Prostate gland (tissue), 2 donors: ENCODE measurements around the gene GPSM1. TPM values are rescaled to one million over a fixed set of nuclear protein-coding genes. Genes with fewer than 3 reads are reported as not detected.

Experiments
- DNase-seq: peaks from one replicate; pipeline ENCODE4 v3.0.0-alpha.2; 2019; ENCODE audit warnings: low spot score
- H3K27ac ChIP-seq, 2 donors: fragments of 200-600 bp; sonication (generic); 2 replicates each; pipeline ENCODE4 v1.5.1; 2017 to 2019
- H3K27me3 ChIP-seq: fragments of 200-600 bp; sonication (generic); replicated peaks from 2 replicates; pipeline ENCODE4 v1.5.1; 2019; ENCODE audit not compliant: insufficient read depth
- H3K36me3 ChIP-seq, 2 donors: fragments of 200-600 bp; sonication (generic); 1 replicate in 1 of 2; 2 replicates in 1 of 2; pipeline versions ENCODE4 v1.5.1 to v1.8.1; 2017 to 2019
- H3K4me1 ChIP-seq: fragments of 200-600 bp; sonication (generic); replicated peaks from 2 replicates; pipeline ENCODE4 v1.5.1; 2019
- H3K4me3 ChIP-seq, 2 donors: fragments of 200-600 bp; sonication (generic); 2 replicates each; pipeline ENCODE4 v1.5.1; 2017 to 2019
- H3K9me3 ChIP-seq: fragments of 200-600 bp; sonication (generic); 2 replicates; pipeline ENCODE4 v1.5.1; 2017
- CTCF ChIP-seq, 4 experiments: fragments of 200-600 bp in 2 of 4; fragments of 450-650 bp in 2 of 4; sonication (generic) in 2 of 4; IDR thresholded peaks; 1 replicate in 3 of 4; 2 replicates in 1 of 4; pipeline ENCODE4 v1.5.1; 2016 to 2019; ENCODE audit warnings: antibody characterized with exemption in 4 of 4, mild to moderate bottlenecking in 2 of 4, moderate library complexity in 2 of 4
- POLR2A ChIP-seq: fragments of 450-650 bp; IDR thresholded peaks from one replicate; pipeline ENCODE4 v1.6.1; 2016; ENCODE audit warnings: antibody characterized with exemption, mild to moderate bottlenecking
- POLR2AphosphoS5 ChIP-seq: sonication (generic); formaldehyde crosslinking; IDR thresholded peaks from one replicate; pipeline ENCODE4 v1.6.1; 2017; ENCODE audit warnings: antibody characterized with exemption
- WGBS: methylation state at CpG from one replicate; pipeline ENCODE4 v1.1.5; 2018; 5-methylcytosine and 5-hydroxymethylcytosine counted together
- intact Hi-C: fragments of 100-400 bp; cut with DNase I; formaldehyde crosslinking; loops from one replicate; pipeline ENCODE4 v1.14.2; 2022
- total RNA-seq, 2 donors: library from RNA; depleted of rRNA; stranded (reverse); fragments of >200 nt; gene quantifications; one replicate each; pipeline ENCODE4 v1.1.0, GENCODE V29; 2016

The GPSM1 gene
- total RNA-seq, 2 donors from 2014 or later: 11.3 to 89.2 TPM

- 16% methylated on average over 13 of the region's 13 CpGs for WGBS
- intact Hi-C loops: no loop called here
- no peak for TF ChIP-seq CTCF (IDR thresholded peaks at IDR 0.05)
- no peak for TF ChIP-seq POLR2AphosphoS5
- no peak for TF ChIP-seq POLR2A
- no peaks in the 10 kb centered on the region for H3K9me3 ChIP-seq
- peak overlapping the region; percentile 51 to 60 for H3K4me3 ChIP-seq
- no peak for DNase-seq
- no peaks in the 10 kb centered on the region for H3K36me3 ChIP-seq
- H3K4me1 ChIP-seq: peaks cover 14% of the 10 kb centered on the region
- H3K27me3 ChIP-seq: no peaks in the 10 kb centered on the region
- peak overlapping the region; percentile 66 to 78 for H3K27ac ChIP-seq
Observed at GRCh38 chr9:136328011-136328621, 777 bp downstream of the GPSM1 start.

GRCh38 chr9:136328622-136329041 is 1.3 kb downstream of the GPSM1 start:
- Histone ChIP-seq H3K27ac (peak overlapping the region; percentile 66 to 78), H3K4me1 (peaks cover 14% of the 10 kb centered on the region), H3K36me3 (no peaks in the 10 kb centered on the region), H3K4me3 (peak overlapping the region; percentile 51 to 60), H3K27me3 (no peaks in the 10 kb centered on the region), H3K9me3 (no peaks in the 10 kb centered on the region)
- TF ChIP-seq CTCF (IDR thresholded peaks at IDR 0.05) (no peak), POLR2A (no peak), POLR2AphosphoS5 (no peak)
- no peak for DNase-seq
- intact Hi-C loops: no loop called here
- WGBS: 25% methylated on average over 9 of the region's 15 CpGs

GRCh38 chr9:136329211-136329627 is 1.9 kb downstream of the GPSM1 start:
- WGBS: 50% methylated on average over 16 of the region's 19 CpGs
- Histone ChIP-seq H3K36me3 (no peaks in the 10 kb centered on the region), H3K9me3 (no peaks in the 10 kb centered on the region), H3K4me1 (peaks cover 14% of the 10 kb centered on the region), H3K4me3 (peak overlapping the region in 1 of 2 donors; percentile 60), H3K27ac (no peak overlapping the region), H3K27me3 (no peaks in the 10 kb centered on the region)
- no peak for TF ChIP-seq POLR2A
- no peak for TF ChIP-seq CTCF (IDR thresholded peaks at IDR 0.05)
- TF ChIP-seq POLR2AphosphoS5: no peak
- intact Hi-C loops: no loop called here
- DNase-seq: no peak

GRCh38 chr9:136329636-136330405 is 2.5 kb downstream of the GPSM1 start:
- Histone ChIP-seq H3K27me3 (no peaks in the 10 kb centered on the region), H3K4me3 (no peak overlapping the region), H3K27ac (no peak overlapping the region), H3K9me3 (no peaks in the 10 kb centered on the region), H3K4me1 (peaks cover 14% of the 10 kb centered on the region), H3K36me3 (no peaks in the 10 kb centered on the region)
- no peak for DNase-seq
- TF ChIP-seq CTCF (IDR thresholded peaks at IDR 0.05) (no peak), POLR2A (no peak), POLR2AphosphoS5 (no peak)
- intact Hi-C loops: no loop called here
- WGBS: 87% methylated on average over 23 of the region's 23 CpGs
